22Rv1 (cell line): ENCODE measurements around the gene EEF1AKMT3.

Source experiments
- H3K27ac ChIP-seq: fragments of 450-650 bp; 2 replicates; pipeline ENCODE4 v1.5.1; 2017
- ZFX ChIP-seq: fragments of 450-650 bp; IDR thresholded peaks from 2 replicates; pipeline ENCODE4 v1.6.1; 2017; ENCODE audit warnings: antibody characterized with exemption, borderline replicate concordance
- TF ChIP-seq, protein P1 (sequence below): fragments of 450-650 bp; IDR thresholded peaks from 2 replicates; pipeline ENCODE4 v1.5.1; 2017; ENCODE audit warnings: mild to moderate bottlenecking

Gene EEF1AKMT3

DNA sequence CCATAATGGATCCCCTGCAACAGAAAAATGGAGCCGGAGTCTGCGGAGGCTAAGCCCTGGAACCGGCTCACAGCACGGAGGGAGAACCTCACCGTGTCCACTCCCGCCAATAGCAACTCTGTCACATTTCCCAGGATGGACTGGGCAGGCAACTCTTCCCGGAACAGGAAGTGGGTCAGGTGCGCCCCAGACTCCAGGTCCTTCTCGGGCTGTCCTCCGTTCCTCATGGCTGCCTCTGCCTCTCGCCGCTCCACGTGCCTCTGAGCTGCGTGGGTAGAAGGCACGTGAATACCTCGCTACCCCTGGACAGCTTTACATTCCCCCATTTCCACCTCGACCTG is 7.8 kb upstream of the EEF1AKMT3 start:
- no peak overlapping the region for H3K27ac ChIP-seq
- TF ChIP-seq ZFX: no peak
- TF ChIP-seq, protein P1, sequence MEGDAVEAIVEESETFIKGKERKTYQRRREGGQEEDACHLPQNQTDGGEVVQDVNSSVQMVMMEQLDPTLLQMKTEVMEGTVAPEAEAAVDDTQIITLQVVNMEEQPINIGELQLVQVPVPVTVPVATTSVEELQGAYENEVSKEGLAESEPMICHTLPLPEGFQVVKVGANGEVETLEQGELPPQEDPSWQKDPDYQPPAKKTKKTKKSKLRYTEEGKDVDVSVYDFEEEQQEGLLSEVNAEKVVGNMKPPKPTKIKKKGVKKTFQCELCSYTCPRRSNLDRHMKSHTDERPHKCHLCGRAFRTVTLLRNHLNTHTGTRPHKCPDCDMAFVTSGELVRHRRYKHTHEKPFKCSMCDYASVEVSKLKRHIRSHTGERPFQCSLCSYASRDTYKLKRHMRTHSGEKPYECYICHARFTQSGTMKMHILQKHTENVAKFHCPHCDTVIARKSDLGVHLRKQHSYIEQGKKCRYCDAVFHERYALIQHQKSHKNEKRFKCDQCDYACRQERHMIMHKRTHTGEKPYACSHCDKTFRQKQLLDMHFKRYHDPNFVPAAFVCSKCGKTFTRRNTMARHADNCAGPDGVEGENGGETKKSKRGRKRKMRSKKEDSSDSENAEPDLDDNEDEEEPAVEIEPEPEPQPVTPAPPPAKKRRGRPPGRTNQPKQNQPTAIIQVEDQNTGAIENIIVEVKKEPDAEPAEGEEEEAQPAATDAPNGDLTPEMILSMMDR: no peak

DNA sequence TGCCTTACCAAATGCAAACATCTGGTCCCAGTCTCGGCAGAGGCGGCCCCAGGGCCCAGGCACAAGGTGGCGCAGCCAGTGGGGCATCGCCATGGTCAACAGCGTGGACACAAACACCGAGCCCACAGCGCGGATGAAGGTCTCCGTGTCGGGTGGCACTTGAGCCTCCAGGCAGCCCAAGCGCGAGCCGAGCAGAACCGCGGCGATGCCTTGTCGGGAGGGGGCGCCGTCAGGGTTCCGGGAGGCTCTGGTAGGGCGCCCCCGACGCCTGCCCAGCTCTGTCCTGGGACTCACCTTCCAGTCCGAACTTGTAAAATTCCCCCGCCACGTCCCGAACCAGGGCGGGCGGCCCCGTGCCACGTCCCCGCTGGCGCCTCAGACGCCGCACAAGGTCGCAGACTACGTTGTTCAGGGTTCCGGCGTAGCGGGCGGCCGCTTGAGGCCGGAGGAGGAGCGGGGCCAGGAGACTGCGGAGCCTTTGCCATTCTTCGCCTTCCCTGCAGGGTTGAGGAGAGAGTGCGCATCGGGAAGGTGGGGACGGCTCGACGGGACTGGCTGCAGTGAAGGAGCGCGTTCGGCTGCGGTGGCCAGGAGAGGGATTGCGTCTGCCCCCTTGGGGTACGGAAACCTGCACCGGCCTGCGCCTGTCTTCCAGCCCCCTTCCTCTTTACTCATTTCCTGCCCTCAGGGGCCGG is 7.3 kb upstream of the EEF1AKMT3 start:
- H3K27ac ChIP-seq: peak overlapping the region; percentile 83
- TF ChIP-seq ZFX: no peak
- TF ChIP-seq, protein P1: peak; percentile 82

DNA sequence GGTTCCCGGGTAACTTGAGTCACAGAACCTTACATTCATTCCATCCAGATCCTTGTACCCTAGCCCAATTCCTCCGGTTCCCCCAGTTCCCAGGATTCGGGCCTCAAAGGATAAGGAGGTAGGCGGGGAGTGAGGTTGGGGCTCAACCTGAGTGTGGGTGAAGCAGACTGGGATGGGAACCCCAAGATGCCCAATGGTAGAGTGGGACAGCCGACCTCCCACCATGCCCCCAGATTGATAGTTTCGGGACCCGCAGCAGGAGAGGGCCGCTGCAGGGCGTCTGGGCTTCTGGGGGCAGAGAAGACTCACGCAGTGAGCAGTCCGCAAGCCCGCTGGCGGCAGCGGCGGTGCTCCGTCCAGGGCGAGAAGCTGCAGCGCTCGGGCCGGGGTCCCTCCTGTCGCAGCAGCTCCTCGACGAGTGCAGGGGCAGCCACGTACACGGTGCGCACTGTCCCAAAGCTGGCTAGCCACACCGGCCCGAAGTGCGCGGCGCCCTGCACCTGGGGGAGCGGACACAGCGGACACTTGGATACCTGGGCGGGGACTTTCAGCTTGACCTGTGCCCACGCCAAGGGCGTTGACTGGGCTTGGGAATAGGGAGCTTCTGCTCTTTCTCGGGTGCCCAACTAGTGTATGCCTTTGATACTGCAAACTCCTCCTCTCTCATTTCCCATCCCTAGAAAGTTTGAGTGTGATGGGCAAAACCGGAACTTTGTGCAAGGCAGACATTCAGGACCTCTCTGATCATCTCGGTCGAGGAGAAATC is 6.5 kb upstream of the EEF1AKMT3 start:
- peak overlapping the region; percentile 83 for H3K27ac ChIP-seq
- TF ChIP-seq, protein P1: no peak
- no peak for TF ChIP-seq ZFX

DNA sequence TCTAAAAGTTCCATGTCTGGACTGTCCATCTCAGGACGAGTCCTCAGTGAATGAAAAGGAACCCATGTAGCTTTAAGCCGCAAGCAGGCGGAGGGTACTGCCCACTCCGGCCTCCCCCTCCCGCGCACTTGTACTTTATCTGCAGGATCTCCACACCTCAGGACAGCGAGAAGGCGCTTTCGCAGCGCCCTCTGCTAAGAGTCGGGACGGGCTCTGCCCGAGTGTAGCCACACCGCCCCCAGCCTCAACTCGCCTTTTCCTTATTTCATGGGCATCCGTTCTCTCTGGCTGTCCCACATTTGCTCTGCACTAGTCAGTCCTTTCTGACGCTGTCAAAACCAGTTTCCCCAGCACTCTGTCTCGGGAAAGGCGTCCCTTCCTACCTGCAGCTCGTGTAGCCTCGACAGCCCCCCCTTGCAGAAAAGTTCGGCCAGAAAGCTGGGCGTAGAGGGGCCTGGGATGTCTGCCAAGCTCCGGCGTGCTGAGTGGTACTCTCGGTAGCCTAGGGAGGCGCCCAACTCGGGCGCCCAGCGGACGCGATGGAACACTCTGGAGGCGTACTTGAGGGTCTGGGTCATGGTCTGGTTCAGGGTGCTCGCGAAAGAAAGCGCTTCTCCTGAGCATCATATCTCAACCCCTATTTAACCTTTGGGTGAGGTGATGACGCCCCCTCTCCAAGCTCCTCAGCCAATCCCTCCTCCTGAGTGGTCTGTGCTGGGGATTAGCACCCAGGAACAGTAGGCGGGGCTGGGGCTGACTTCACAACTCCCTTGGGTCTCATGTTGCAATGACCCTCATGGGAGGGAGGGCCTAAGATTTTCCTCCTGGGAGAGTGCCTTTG is 5.7 kb upstream of the EEF1AKMT3 start, which contains the start of gene CYP27B1:
Gene CYP27B1 (minus strand): TSS at position 615 of the 841 bp plus-strand sequence. CDS start 37 bp downstream, at position 578.
- TF ChIP-seq ZFX: no peak
- TF ChIP-seq, protein P1: peak; percentile 44
- peak within 1 kb of the TSS; percentile 83 for H3K27ac ChIP-seq

DNA sequence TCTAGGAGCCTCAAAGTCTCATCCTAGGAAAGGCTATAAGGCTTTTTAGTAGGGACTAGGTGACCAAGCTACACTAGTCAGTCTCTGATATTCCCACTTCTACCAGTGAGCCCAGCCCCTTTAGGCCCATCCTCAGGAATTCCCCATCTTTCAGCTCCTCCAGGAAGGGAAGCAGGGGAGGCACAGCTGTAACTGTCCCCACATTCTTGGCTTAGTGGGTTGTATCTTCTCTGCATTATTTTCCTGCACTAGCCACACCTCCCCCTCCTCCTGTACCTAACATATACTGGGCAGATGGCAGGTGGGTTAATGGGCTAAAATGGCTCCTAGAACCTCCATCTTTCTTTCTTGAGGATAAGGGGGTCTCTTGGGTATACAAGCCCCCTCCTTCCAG is 5.1 kb upstream of the EEF1AKMT3 start:
- H3K27ac ChIP-seq: peak overlapping the region; percentile 83
- TF ChIP-seq ZFX: no peak
- TF ChIP-seq, protein P1: no peak

DNA sequence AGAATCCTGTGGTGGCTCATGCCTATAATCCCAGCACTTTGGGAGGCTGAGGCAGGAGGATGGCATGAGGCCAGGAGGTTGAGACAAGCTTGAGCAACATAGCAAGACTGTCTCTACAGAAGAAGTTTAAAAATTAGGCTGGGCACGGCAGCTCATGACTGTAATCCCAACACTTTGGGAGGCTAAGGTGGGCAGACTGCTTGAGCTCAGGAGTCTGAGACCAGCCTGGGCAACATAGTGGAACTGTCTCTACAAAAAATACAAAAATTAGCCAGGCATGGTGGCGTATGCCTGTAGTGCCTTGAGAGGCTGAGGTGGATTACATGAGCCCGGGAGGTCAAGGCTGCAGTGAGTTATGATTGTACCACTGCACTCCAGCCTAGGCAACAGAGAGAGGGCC is 4.5 kb upstream of the EEF1AKMT3 start:
- no peak for TF ChIP-seq ZFX
- TF ChIP-seq, protein P1: no peak
- H3K27ac ChIP-seq: peak overlapping the region; percentile 83
